ENCODE data around the gene CTH.
A peak's percentile ranks its signal among the peaks of the same experiment; 100 is the strongest.
"Not testable (repeated sequence)": the region's sequence is repeated elsewhere in the genome, so short reads cannot be mapped to it uniquely, and the experiment has no call there.

Gene CTH

GRCh38 chr1:70409136-70409535, 1.9 kb upstream of the CTH start:
- H3K9ac ChIP-seq (ENCODE audit: low read length), result no peak overlapping the region
- peaks cover 19% of the 10 kb centered on the region for H3K4me1 ChIP-seq (ENCODE audit: control insufficient read depth, insufficient read depth, low read length)
- H3K9me3 ChIP-seq (ENCODE audit: control insufficient read depth, low read length), result no peaks in the 10 kb centered on the region
- H3K36me3 ChIP-seq (ENCODE audit: control insufficient read depth, insufficient read depth, low read length, severe bottlenecking), result no peaks in the 10 kb centered on the region
- no peak for DNase-seq (ENCODE audit: low read depth)
- H3K4me3 ChIP-seq (ENCODE audit: low read length), result no peak overlapping the region
- no peaks in the 10 kb centered on the region for H3K27me3 ChIP-seq (replicated peaks; ENCODE audit: control insufficient read depth, insufficient read depth, low read length)

GRCh38 chr1:70411360-70411844, 334 bp downstream of the CTH start:
- no peaks in the 10 kb centered on the region for H3K27me3 ChIP-seq (replicated peaks; ENCODE audit: control insufficient read depth, insufficient read depth, low read length)
- peak overlapping the region; percentile 87 for H3K9ac ChIP-seq (ENCODE audit: low read length)
- peak; percentile 69 for DNase-seq (ENCODE audit: low read depth)
- peaks cover 12% of the 10 kb centered on the region for H3K4me1 ChIP-seq (ENCODE audit: control insufficient read depth, insufficient read depth, low read length)
- no peaks in the 10 kb centered on the region for H3K9me3 ChIP-seq (ENCODE audit: control insufficient read depth, low read length)
- no peaks in the 10 kb centered on the region for H3K36me3 ChIP-seq (ENCODE audit: control insufficient read depth, insufficient read depth, low read length, severe bottlenecking)
- peak overlapping the region; percentile 92 for H3K4me3 ChIP-seq (ENCODE audit: low read length)

GRCh38 chr1:70415882-70416281, 4.8 kb downstream of the CTH start:
- Histone ChIP-seq H3K4me1 (ENCODE audit: control insufficient read depth, insufficient read depth, low read length) (peaks cover 7% of the 10 kb centered on the region), H3K4me3 (ENCODE audit: low read length) (no peak overlapping the region), H3K9me3 (ENCODE audit: control insufficient read depth, low read length) (no peaks in the 10 kb centered on the region), H3K36me3 (ENCODE audit: control insufficient read depth, insufficient read depth, low read length, severe bottlenecking) (peaks cover 5% of the 10 kb centered on the region), H3K27me3 (replicated peaks; ENCODE audit: control insufficient read depth, insufficient read depth, low read length) (no peaks in the 10 kb centered on the region), H3K9ac (ENCODE audit: low read length) (no peak overlapping the region)
- DNase-seq (ENCODE audit: low read depth), result no peak

GRCh38 chr1:70418973-70419734, 8.1 kb downstream of the CTH start:
- H3K4me1 ChIP-seq (ENCODE audit: control insufficient read depth, insufficient read depth, low read length); H3K9ac ChIP-seq (ENCODE audit: low read length); DNase-seq (ENCODE audit: low read depth); H3K9me3 ChIP-seq (ENCODE audit: control insufficient read depth, low read length); H3K27me3 ChIP-seq (replicated peaks; ENCODE audit: control insufficient read depth, insufficient read depth, low read length); H3K4me3 ChIP-seq (ENCODE audit: low read length): not testable (repeated sequence)
- H3K36me3 ChIP-seq (ENCODE audit: control insufficient read depth, insufficient read depth, low read length, severe bottlenecking), result peaks cover 21% of the 10 kb centered on the region

- H3K36me3 ChIP-seq (ENCODE audit: control insufficient read depth, insufficient read depth, low read length, severe bottlenecking), result peaks cover 24% of the 10 kb centered on the region
- H3K9me3 ChIP-seq (ENCODE audit: control insufficient read depth, low read length), result no peaks in the 10 kb centered on the region
- H3K27me3 ChIP-seq (replicated peaks; ENCODE audit: control insufficient read depth, insufficient read depth, low read length), result no peaks in the 10 kb centered on the region
- H3K4me3 ChIP-seq (ENCODE audit: low read length), result no peak overlapping the region
- no peaks in the 10 kb centered on the region for H3K4me1 ChIP-seq (ENCODE audit: control insufficient read depth, insufficient read depth, low read length)
- no peak for DNase-seq (ENCODE audit: low read depth)
- H3K9ac ChIP-seq (ENCODE audit: low read length), result no peak overlapping the region
Observed at GRCh38 chr1:70420320-70420719, 9.3 kb downstream of the CTH start.

- DNase-seq (ENCODE audit: low read depth), result no peak
- Histone ChIP-seq H3K36me3 (ENCODE audit: control insufficient read depth, insufficient read depth, low read length, severe bottlenecking) (peaks cover 38% of the 10 kb centered on the region), H3K27me3 (replicated peaks; ENCODE audit: control insufficient read depth, insufficient read depth, low read length) (no peaks in the 10 kb centered on the region), H3K4me1 (ENCODE audit: control insufficient read depth, insufficient read depth, low read length) (no peaks in the 10 kb centered on the region), H3K9ac (ENCODE audit: low read length) (no peak overlapping the region), H3K4me3 (ENCODE audit: low read length) (no peak overlapping the region), H3K9me3 (ENCODE audit: control insufficient read depth, low read length) (no peaks in the 10 kb centered on the region)
Observed at GRCh38 chr1:70426154-70427131, 15.4 kb downstream of the CTH start.

- Histone ChIP-seq H3K36me3 (ENCODE audit: control insufficient read depth, insufficient read depth, low read length, severe bottlenecking) (peaks cover 42% of the 10 kb centered on the region), H3K4me1 (ENCODE audit: control insufficient read depth, insufficient read depth, low read length) (no peaks in the 10 kb centered on the region), H3K27me3 (replicated peaks; ENCODE audit: control insufficient read depth, insufficient read depth, low read length) (no peaks in the 10 kb centered on the region), H3K9me3 (ENCODE audit: control insufficient read depth, low read length) (no peaks in the 10 kb centered on the region), H3K9ac (ENCODE audit: low read length) (no peak overlapping the region), H3K4me3 (ENCODE audit: low read length) (no peak overlapping the region)
- peak; percentile 36 for DNase-seq (ENCODE audit: low read depth)
Observed at GRCh38 chr1:70427976-70428375, 16.9 kb downstream of the CTH start.

- no peak for DNase-seq (ENCODE audit: low read depth)
- H3K36me3 ChIP-seq (ENCODE audit: control insufficient read depth, insufficient read depth, low read length, severe bottlenecking), result peaks cover 47% of the 10 kb centered on the region
- H3K27me3 ChIP-seq (replicated peaks; ENCODE audit: control insufficient read depth, insufficient read depth, low read length), result no peaks in the 10 kb centered on the region
- H3K4me1 ChIP-seq (ENCODE audit: control insufficient read depth, insufficient read depth, low read length), result no peaks in the 10 kb centered on the region
- H3K9me3 ChIP-seq (ENCODE audit: control insufficient read depth, low read length), result no peaks in the 10 kb centered on the region
- H3K4me3 ChIP-seq (ENCODE audit: low read length), result no peak overlapping the region
- no peak overlapping the region for H3K9ac ChIP-seq (ENCODE audit: low read length)
Observed at GRCh38 chr1:70429219-70429618, 18.2 kb downstream of the CTH start.

- no peak for DNase-seq (ENCODE audit: low read depth)
- Histone ChIP-seq H3K9me3 (ENCODE audit: control insufficient read depth, low read length) (no peaks in the 10 kb centered on the region), H3K36me3 (ENCODE audit: control insufficient read depth, insufficient read depth, low read length, severe bottlenecking) (peaks cover 51% of the 10 kb centered on the region), H3K27me3 (replicated peaks; ENCODE audit: control insufficient read depth, insufficient read depth, low read length) (no peaks in the 10 kb centered on the region), H3K9ac (ENCODE audit: low read length) (no peak overlapping the region), H3K4me3 (ENCODE audit: low read length) (no peak overlapping the region), H3K4me1 (ENCODE audit: control insufficient read depth, insufficient read depth, low read length) (no peaks in the 10 kb centered on the region)
Observed at GRCh38 chr1:70429757-70430156, 18.7 kb downstream of the CTH start.

- Histone ChIP-seq H3K4me1 (ENCODE audit: control insufficient read depth, insufficient read depth, low read length) (no peaks in the 10 kb centered on the region), H3K9ac (ENCODE audit: low read length) (no peak overlapping the region), H3K36me3 (ENCODE audit: control insufficient read depth, insufficient read depth, low read length, severe bottlenecking) (peaks cover 46% of the 10 kb centered on the region), H3K27me3 (replicated peaks; ENCODE audit: control insufficient read depth, insufficient read depth, low read length) (no peaks in the 10 kb centered on the region), H3K4me3 (ENCODE audit: low read length) (no peak overlapping the region), H3K9me3 (ENCODE audit: control insufficient read depth, low read length) (no peaks in the 10 kb centered on the region)
- no peak for DNase-seq (ENCODE audit: low read depth)
Observed at GRCh38 chr1:70431317-70431716, 20.2 kb downstream of the CTH start.

- no peak overlapping the region for H3K4me3 ChIP-seq (ENCODE audit: low read length)
- DNase-seq (ENCODE audit: low read depth), result no peak
- H3K9me3 ChIP-seq (ENCODE audit: control insufficient read depth, low read length), result no peaks in the 10 kb centered on the region
- no peak overlapping the region for H3K9ac ChIP-seq (ENCODE audit: low read length)
- no peaks in the 10 kb centered on the region for H3K27me3 ChIP-seq (replicated peaks; ENCODE audit: control insufficient read depth, insufficient read depth, low read length)
- H3K36me3 ChIP-seq (ENCODE audit: control insufficient read depth, insufficient read depth, low read length, severe bottlenecking), result peaks cover 42% of the 10 kb centered on the region
- H3K4me1 ChIP-seq (ENCODE audit: control insufficient read depth, insufficient read depth, low read length), result peaks cover 3% of the 10 kb centered on the region
Observed at GRCh38 chr1:70431874-70432273, 20.8 kb downstream of the CTH start.
